Measurements from ENCODE around the gene WDR77.

GRCh38 chr1:111491070-111491469 lies 42.0 kb upstream of the WDR77 start:
- TF ChIP-seq CTCF (IDR thresholded peaks at IDR 0.05), result no peak
- TF ChIP-seq POLR2A (IDR thresholded peaks at IDR 0.05), result no peak

All from lower leg skin (tissue), 3 donors.